GM21381 (cell line): ENCODE data around the gene RSRC1.

Experiments
- ATAC-seq: cut with Tn5 transposase; IDR thresholded peaks from one replicate; pipeline ENCODE4 v1.9.1; 2021; ENCODE audit warnings: mild to moderate bottlenecking, moderate library complexity; ENCODE audit not compliant: unreplicated experiment

The RSRC1 gene

GRCh38 chr3:158569794-158570193 lies 459.9 kb downstream of the RSRC1 start:
- ATAC-seq = no peak

- ATAC-seq = peak; percentile 100
These were observed 461.3 kb downstream of the RSRC1 start, which contains the start of gene MLF1 for GRCh38 chr3:158570999-158571702. TSS of gene MLF1 (plus strand) at chr3:158571194. CDS start at chr3:158571301, 107 bp downstream.

GRCh38 chr3:158571969-158572765 lies 462.3 kb downstream of the RSRC1 start:
- no peak for ATAC-seq

GRCh38 chr3:158572766-158573060 lies 462.8 kb downstream of the RSRC1 start:
- ATAC-seq = no peak

GRCh38 chr3:158573714-158574113 lies 463.8 kb downstream of the RSRC1 start:
- ATAC-seq = no peak

- ATAC-seq = no peak
These were observed 464.8 kb downstream of the RSRC1 start for GRCh38 chr3:158574646-158575045.

GRCh38 chr3:158590223-158590622 lies 480.3 kb downstream of the RSRC1 start:
- no peak for ATAC-seq
